HepG2 (cell line): ENCODE data around the gene ESF1. TPM values are rescaled to one million over a fixed set of nuclear protein-coding genes. Genes with fewer than 3 reads are reported as not detected.
A peak's percentile ranks its signal among the peaks of the same experiment; 100 is the strongest.

Source experiments
- CREB1 ChIP-seq, 2 experiments: fragments of 450-650 bp in 1 of 2; IDR thresholded peaks; 2 replicates each; pipeline ENCODE4 v1.6.1; 2016 to 2017; ENCODE audit warnings: control low read depth in 1 of 2, mild to moderate bottlenecking in 1 of 2, missing compliant biosample characterization in 1 of 2, missing genetic modification characterization in 1 of 2
- ISL2 ChIP-seq: sonication (generic); formaldehyde crosslinking; IDR thresholded peaks from 2 replicates; pipeline ENCODE4 v1.5.0; 2020; ENCODE audit warnings: missing genetic modification reagents
- KDM2A ChIP-seq: sonication (generic); formaldehyde crosslinking; IDR thresholded peaks from 2 replicates; pipeline ENCODE4 v1.4.0; 2020; ENCODE audit warnings: low read depth, missing genetic modification reagents, borderline replicate concordance
- LCORL ChIP-seq, 2 experiments: fragments of 450-650 bp in 1 of 2; sonication (generic) in 1 of 2; formaldehyde crosslinking in 1 of 2; IDR thresholded peaks; 2 replicates each; pipeline versions ENCODE4 v1.5.0 to v1.6.1; 2017 to 2020; ENCODE audit warnings: antibody characterized with exemption in 1 of 2, missing genetic modification reagents in 1 of 2
- MATR3 ChIP-seq: sonication (generic); formaldehyde crosslinking; IDR thresholded peaks from 2 replicates; pipeline ENCODE4 v1.4.0; 2020; ENCODE audit warnings: missing genetic modification reagents
- NR2C2 ChIP-seq: sonication (generic); formaldehyde crosslinking; IDR thresholded peaks from 2 replicates; pipeline ENCODE4 v1.4.0; 2020; ENCODE audit warnings: missing genetic modification reagents, mild to moderate bottlenecking, moderate library complexity, borderline replicate concordance
- NR2F1 ChIP-seq, 2 experiments: fragments of 450-650 bp in 1 of 2; formaldehyde crosslinking in 1 of 2; IDR thresholded peaks; 2 replicates each; pipeline versions ENCODE4 v1.5.0 to v1.6.1; 2016 to 2020; ENCODE audit warnings: mild to moderate bottlenecking in 1 of 2, missing compliant biosample characterization in 1 of 2, missing genetic modification reagents in 1 of 2, moderate library complexity in 1 of 2
- POLR2AphosphoS5 ChIP-seq: IDR thresholded peaks from 2 replicates; pipeline ENCODE4 v1.6.1; 2012; ENCODE audit warnings: low read depth, low read length
- POLR2G ChIP-seq: fragments of 200-400 bp; formaldehyde crosslinking; IDR thresholded peaks from 2 replicates; pipeline ENCODE4 v1.6.1; 2018; ENCODE audit warnings: mild to moderate bottlenecking, low read depth, low read length, moderate library complexity
- REPIN1 ChIP-seq: sonication (generic); formaldehyde crosslinking; IDR thresholded peaks from 2 replicates; pipeline ENCODE4 v1.8.0; 2022; ENCODE audit warnings: missing genetic modification reagents, low read depth, mild to moderate bottlenecking, borderline replicate concordance
- SMC3 ChIP-seq: IDR thresholded peaks from 2 replicates; pipeline ENCODE4 v1.6.1; 2011; ENCODE audit warnings: low read length, improper control_type of control experiment
- ZFP36L1 ChIP-seq: sonication (generic); formaldehyde crosslinking; IDR thresholded peaks from 2 replicates; pipeline ENCODE4 v1.8.0; 2022; ENCODE audit warnings: mild to moderate bottlenecking, missing genetic modification reagents, moderate library complexity
- ZMYM4 ChIP-seq: sonication (generic); formaldehyde crosslinking; IDR thresholded peaks from 2 replicates; pipeline ENCODE4 v1.8.1; 2023; ENCODE audit warnings: mild to moderate bottlenecking, missing genetic modification reagents
- ZNF501 ChIP-seq: sonication (generic); formaldehyde crosslinking; IDR thresholded peaks from 2 replicates; pipeline ENCODE4 v1.5.1; 2020; ENCODE audit warnings: mild to moderate bottlenecking, moderate library complexity, missing genetic modification reagents
- polyA plus RNA-seq, 8 experiments: library from polyadenylated mRNA; depleted of rRNA in 3 of 8; stranded (reverse) in 7 of 8; unstranded in 1 of 8; fragments of >200 nt; fragmentation: Illumina TruSeq in 4 of 8; extraction: Trizol in 4 of 8; gene quantifications; 2 replicates each; pipeline versions ENCODE4 v1.2.1 to v1.2.3, GENCODE V29; 2011 to 2016; ENCODE audit warnings: low read depth in 4 of 8, missing spikeins in 1 of 8, mixed read lengths in 1 of 8; ENCODE audit not compliant: insufficient read depth in 1 of 8
- total RNA-seq, 5 experiments: library from RNA; depleted of rRNA; stranded (reverse); fragments of >200 nt; fragmentation: Illumina TruSeq; extraction: Trizol; gene quantifications; 2 replicates each; pipeline ENCODE4 v1.2.3, GENCODE V29; 2016; ENCODE audit warnings: low read depth in 1 of 5
- TF ChIP-seq, protein P1 (sequence below): sonication (generic); formaldehyde crosslinking; IDR thresholded peaks from 2 replicates; pipeline ENCODE4 v1.4.0; 2020; ENCODE audit warnings: missing genetic modification reagents
- TF ChIP-seq, protein P2 (sequence below): sonication (generic); formaldehyde crosslinking; conservative IDR thresholded peaks from 2 replicates; pipeline ENCODE4 v1.4.0; 2020; ENCODE audit warnings: missing genetic modification reagents
- TF ChIP-seq, protein P3 (sequence below): sonication (generic); formaldehyde crosslinking; IDR thresholded peaks from 2 replicates; pipeline ENCODE4 v1.4.0; 2020; ENCODE audit warnings: missing genetic modification reagents
- TF ChIP-seq, protein P4 (sequence below): sonication (generic); formaldehyde crosslinking; IDR thresholded peaks from 2 replicates; pipeline ENCODE4 v1.4.0; 2020; ENCODE audit warnings: missing genetic modification reagents
- TF ChIP-seq, protein P5 (sequence below): sonication (generic); formaldehyde crosslinking; IDR thresholded peaks from 2 replicates; pipeline ENCODE4 v1.5.0; 2020; ENCODE audit warnings: mild to moderate bottlenecking, missing genetic modification reagents, moderate library complexity

ESF1 gene
- total and polyA plus RNA-seq, 2 of the 13 experiments (the other 11 are each of a cell fraction or from before 2014, with no cell fraction given) = 7.3 to 66.9 TPM

DNA sequence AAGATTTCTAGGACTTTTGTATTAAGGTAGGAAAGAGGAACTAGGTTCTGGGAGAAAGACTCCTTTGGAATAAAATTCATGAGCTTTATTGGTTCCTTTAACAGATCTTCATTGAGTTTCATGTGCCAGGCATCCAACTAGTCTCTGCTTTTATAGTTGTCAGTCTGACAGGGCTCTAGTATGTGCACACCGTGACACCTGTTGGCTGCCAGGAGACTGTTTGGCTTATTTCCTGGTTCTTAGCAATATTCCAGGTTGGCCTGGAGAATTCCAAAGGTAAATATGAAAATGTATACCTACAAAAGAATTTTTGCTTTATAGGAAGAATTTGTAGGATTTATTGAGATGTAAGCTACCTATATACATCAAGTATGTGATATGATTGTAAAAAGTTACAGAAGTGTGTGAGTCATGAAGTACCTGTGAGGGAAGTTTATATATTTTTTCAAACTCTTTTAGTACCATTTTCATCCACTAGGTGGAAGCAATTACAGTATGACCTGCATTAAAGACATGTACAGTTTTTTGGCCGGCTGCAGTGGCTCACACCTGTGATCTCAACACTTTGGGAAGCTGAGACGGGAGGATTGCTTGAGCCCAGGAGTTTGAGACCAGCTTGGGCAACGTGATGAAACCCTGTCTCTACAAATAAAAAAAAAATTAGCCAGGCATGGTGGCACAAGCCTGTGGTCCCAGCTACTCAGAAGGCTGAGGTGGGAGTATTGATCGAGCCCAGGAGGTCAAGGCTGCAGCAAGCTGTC lies 35.3 kb upstream of the ESF1 start (continued):
- TF ChIP-seq, protein P1, sequence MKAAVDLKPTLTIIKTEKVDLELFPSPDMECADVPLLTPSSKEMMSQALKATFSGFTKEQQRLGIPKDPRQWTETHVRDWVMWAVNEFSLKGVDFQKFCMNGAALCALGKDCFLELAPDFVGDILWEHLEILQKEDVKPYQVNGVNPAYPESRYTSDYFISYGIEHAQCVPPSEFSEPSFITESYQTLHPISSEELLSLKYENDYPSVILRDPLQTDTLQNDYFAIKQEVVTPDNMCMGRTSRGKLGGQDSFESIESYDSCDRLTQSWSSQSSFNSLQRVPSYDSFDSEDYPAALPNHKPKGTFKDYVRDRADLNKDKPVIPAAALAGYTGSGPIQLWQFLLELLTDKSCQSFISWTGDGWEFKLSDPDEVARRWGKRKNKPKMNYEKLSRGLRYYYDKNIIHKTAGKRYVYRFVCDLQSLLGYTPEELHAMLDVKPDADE = 0 out of 2 replicates have a peak, but pooled peaks have one; percentile 42
- TF ChIP-seq ZFP36L1 (CRISPR knock-in tag) (no peak), REPIN1 (CRISPR knock-in tag) (no peak), POLR2AphosphoS5 (0 out of 2 replicates have a peak, but pooled peaks have one; percentile 11), NR2C2 (no peak), ZNF501 (CRISPR knock-in tag) (0 out of 2 replicates have a peak, but pooled peaks have one; percentile 12), CREB1 (IDR thresholded peaks at IDR 0.05) (no peak), CREB1 (CRISPR knock-in tag; IDR thresholded peaks at IDR 0.05) (no peak), SMC3 (peak; percentile 46), KDM2A (CRISPR knock-in tag) (0 out of 2 replicates have a peak, but pooled peaks have one; percentile 17), MATR3 (CRISPR knock-in tag) (no peak), ZMYM4 (CRISPR knock-in tag) (peak; percentile 52), NR2F1 (CRISPR knock-in tag; IDR thresholded peaks at IDR 0.05) (0 out of 4 replicates have a peak, but pooled peaks of 1 of the 2 experiments have one; percentile 34), ISL2 (no peak), POLR2G (peak; percentile 52; the same call in 1 of the 2 replicates), LCORL (IDR thresholded peaks at IDR 0.05) (no peak), LCORL (CRISPR knock-in tag; IDR thresholded peaks at IDR 0.05) (0 out of 2 replicates have a peak, but pooled peaks have one; percentile 38)
- TF ChIP-seq, protein P2, sequence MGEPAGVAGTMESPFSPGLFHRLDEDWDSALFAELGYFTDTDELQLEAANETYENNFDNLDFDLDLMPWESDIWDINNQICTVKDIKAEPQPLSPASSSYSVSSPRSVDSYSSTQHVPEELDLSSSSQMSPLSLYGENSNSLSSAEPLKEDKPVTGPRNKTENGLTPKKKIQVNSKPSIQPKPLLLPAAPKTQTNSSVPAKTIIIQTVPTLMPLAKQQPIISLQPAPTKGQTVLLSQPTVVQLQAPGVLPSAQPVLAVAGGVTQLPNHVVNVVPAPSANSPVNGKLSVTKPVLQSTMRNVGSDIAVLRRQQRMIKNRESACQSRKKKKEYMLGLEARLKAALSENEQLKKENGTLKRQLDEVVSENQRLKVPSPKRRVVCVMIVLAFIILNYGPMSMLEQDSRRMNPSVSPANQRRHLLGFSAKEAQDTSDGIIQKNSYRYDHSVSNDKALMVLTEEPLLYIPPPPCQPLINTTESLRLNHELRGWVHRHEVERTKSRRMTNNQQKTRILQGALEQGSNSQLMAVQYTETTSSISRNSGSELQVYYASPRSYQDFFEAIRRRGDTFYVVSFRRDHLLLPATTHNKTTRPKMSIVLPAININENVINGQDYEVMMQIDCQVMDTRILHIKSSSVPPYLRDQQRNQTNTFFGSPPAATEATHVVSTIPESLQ (CRISPR knock-in tag) = no peak
- TF ChIP-seq, protein P3, sequence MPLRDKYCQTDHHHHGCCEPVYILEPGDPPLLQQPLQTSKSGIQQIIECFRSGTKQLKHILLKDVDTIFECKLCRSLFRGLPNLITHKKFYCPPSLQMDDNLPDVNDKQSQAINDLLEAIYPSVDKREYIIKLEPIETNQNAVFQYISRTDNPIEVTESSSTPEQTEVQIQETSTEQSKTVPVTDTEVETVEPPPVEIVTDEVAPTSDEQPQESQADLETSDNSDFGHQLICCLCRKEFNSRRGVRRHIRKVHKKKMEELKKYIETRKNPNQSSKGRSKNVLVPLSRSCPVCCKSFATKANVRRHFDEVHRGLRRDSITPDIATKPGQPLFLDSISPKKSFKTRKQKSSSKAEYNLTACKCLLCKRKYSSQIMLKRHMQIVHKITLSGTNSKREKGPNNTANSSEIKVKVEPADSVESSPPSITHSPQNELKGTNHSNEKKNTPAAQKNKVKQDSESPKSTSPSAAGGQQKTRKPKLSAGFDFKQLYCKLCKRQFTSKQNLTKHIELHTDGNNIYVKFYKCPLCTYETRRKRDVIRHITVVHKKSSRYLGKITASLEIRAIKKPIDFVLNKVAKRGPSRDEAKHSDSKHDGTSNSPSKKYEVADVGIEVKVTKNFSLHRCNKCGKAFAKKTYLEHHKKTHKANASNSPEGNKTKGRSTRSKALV (CRISPR knock-in tag) = peak; percentile 46; the same call in 1 of the 2 replicates
- TF ChIP-seq, protein P4, sequence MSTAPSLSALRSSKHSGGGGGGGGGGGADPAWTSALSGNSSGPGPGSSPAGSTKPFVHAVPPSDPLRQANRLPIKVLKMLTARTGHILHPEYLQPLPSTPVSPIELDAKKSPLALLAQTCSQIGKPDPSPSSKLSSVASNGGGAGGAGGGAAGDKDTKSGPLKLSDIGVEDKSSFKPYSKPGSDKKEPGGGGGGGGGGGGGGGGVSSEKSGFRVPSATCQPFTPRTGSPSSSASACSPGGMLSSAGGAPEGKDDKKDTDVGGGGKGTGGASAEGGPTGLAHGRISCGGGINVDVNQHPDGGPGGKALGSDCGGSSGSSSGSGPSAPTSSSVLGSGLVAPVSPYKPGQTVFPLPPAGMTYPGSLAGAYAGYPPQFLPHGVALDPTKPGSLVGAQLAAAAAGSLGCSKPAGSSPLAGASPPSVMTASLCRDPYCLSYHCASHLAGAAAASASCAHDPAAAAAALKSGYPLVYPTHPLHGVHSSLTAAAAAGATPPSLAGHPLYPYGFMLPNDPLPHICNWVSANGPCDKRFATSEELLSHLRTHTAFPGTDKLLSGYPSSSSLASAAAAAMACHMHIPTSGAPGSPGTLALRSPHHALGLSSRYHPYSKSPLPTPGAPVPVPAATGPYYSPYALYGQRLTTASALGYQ = 0 out of 2 replicates have a peak, but pooled peaks have one; percentile 26
- TF ChIP-seq, protein P5, sequence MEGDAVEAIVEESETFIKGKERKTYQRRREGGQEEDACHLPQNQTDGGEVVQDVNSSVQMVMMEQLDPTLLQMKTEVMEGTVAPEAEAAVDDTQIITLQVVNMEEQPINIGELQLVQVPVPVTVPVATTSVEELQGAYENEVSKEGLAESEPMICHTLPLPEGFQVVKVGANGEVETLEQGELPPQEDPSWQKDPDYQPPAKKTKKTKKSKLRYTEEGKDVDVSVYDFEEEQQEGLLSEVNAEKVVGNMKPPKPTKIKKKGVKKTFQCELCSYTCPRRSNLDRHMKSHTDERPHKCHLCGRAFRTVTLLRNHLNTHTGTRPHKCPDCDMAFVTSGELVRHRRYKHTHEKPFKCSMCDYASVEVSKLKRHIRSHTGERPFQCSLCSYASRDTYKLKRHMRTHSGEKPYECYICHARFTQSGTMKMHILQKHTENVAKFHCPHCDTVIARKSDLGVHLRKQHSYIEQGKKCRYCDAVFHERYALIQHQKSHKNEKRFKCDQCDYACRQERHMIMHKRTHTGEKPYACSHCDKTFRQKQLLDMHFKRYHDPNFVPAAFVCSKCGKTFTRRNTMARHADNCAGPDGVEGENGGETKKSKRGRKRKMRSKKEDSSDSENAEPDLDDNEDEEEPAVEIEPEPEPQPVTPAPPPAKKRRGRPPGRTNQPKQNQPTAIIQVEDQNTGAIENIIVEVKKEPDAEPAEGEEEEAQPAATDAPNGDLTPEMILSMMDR = peak; percentile 71
